KG1 (cell line): ENCODE results near the gene PPM1J.
"Not testable (repeated sequence)": the region's sequence is repeated elsewhere in the genome, so short reads cannot be mapped to it uniquely, and the experiment has no call there.

ENCODE experiments used
- DNase-seq: peaks from one replicate; lab custom pipeline; 2025; lab: John Stamatoyannopoulos, UW

PPM1J gene

DNA sequence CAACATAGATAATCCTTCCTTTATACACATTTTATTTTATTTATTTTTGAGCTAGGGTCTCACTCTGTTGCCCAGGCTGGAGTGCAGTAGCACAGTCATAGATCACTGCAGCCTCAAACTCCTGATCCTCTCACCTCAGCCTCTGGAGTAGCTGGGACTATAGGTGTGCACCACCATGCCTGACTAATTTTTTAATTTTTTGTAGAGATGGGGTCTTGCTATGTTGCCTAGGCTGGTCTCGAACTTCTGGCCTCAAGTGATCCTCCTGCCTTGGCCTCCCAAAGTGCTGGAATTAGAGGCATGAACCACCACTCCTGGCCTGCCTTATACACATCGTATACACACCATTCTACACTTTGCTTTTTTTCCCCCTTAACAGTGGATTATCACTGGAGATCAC, 6.2 kb upstream of the PPM1J start:
- not testable (repeated sequence) for DNase-seq

DNA sequence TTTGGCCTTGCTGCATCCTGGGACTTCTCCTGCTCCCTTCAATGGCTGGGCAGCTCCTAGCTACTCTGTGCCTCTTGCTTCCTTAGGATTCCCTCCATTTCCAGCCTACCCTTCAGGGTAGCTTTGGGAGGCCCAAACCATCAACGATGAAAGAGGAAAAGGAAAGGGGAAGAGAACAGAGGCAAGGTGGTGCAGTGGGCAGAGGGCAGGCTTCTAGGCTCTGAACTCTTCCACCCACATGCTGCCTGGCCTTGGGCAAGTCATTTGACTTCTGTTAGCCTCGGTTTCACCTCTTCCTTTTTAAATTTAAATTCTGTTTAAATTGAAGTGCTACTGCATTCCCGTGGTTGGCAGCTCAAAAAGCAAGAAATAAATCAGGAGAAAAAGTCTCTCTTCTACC, 5.7 kb upstream of the PPM1J start:
- no peak for DNase-seq

DNA sequence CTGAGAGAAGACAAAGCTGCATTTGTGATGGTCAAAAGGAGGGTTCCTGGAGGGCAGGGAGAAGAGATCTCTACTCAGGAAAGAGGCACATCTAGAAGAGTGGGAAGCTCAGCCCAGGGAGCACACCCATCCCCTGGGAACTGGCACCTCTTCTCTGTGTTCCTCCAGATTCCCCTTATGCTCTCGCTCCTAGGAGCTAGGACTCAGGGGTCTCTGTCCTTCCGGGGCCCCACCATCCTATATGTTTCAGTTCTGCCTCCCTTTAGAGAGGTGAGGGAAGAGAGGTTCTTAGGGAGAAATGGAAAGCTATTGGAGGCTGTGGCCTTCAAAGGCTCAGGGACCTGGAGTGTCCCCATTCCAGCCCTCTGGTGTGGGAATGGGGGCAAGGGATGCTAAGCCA, 4.6 kb upstream of the PPM1J start:
- no peak for DNase-seq

DNA sequence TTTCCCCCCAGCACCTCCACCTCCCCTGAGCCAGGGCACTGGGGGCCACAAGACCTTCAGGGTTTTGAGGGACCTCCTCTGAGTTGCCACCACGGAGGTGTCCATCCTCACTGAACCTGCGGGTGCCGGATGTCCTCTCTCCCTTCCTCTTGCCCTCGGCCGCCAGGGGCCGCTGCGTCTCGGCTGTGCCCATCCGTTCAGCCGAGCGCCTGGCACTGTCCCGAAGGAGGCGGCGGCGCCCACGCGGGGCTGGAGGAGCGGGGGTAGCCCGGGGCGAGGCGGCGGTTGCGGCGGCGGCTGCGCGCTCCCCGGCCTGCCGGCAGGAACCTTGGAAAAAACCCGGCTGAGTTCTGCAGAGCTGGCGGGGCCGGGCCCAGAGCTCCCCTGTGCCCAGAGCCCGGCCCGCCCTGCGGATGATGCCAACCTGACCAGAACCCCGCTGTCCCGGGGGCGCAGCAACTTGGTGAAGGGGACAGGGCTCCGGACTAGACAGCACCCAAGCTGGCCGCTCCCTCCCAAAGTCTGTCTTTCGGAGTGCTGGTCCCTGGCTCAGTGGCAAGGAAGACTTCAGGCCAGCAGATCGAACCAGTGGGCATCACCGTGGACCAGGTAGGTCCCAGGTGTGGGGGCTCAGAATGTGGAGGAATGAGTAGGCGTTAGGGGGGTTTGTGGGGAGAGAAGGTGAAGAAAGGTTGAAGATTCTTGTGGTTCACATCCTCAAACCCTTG, 3.7 kb upstream of the PPM1J start:
- DNase-seq: no peak

DNA sequence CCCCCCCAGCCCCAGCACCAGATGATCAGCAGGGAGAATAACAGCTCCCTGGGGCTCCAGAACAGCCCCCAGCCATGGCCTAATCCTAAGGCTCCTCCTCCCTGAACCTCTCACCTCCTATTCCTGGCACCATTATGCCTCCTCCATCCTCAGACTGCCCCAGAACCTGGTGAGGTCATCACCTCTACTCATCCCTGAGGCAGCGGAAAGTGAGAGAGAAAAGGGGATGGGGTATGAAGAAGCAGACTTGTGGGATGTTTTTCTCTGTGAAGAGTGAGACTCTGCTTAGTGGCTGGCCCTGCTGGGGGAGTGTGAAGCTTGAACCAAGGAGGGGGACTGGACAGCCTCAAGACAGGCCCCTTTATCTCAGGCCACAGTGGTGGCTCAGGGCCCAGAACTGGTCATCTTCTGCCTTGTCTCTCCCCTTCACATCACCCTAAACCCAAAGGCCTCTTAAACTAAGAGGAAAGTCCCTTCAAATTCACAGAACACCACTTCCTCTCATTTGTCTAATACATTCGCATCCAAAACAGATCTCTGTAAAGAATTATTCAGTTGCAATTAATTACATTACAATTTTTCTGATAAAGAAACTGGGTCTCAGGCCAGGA, 2.2 kb upstream of the PPM1J start:
- no peak for DNase-seq

DNA sequence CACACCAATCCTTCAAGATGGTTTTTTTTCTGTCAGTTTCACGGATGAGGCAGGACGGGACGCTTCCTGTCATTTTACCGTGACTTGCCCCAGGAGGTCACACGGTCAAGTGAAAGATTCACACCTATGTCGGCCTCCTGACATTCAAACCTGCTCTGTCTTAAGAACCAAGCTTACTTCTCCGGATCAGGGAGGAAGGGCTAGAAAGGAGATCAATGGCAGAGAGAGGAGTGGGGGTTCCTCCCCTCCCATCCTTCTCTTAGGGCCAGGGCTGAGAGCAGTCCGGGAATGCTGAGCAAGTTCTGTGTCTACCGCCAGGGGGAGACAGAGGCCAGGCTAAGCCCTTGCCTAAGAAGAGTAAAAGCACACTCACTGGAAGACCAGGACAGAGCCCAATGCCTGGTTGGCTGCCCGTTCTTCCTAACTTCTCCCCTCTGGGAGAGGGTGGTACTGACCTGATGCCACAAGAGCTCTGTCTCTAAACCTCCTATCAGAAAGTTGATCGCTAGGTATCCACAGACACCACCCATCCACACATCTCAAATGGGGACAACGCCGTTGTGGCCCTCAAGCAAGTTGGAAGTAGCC, 1.1 kb upstream of the PPM1J start:
- DNase-seq: peak; percentile 42

DNA sequence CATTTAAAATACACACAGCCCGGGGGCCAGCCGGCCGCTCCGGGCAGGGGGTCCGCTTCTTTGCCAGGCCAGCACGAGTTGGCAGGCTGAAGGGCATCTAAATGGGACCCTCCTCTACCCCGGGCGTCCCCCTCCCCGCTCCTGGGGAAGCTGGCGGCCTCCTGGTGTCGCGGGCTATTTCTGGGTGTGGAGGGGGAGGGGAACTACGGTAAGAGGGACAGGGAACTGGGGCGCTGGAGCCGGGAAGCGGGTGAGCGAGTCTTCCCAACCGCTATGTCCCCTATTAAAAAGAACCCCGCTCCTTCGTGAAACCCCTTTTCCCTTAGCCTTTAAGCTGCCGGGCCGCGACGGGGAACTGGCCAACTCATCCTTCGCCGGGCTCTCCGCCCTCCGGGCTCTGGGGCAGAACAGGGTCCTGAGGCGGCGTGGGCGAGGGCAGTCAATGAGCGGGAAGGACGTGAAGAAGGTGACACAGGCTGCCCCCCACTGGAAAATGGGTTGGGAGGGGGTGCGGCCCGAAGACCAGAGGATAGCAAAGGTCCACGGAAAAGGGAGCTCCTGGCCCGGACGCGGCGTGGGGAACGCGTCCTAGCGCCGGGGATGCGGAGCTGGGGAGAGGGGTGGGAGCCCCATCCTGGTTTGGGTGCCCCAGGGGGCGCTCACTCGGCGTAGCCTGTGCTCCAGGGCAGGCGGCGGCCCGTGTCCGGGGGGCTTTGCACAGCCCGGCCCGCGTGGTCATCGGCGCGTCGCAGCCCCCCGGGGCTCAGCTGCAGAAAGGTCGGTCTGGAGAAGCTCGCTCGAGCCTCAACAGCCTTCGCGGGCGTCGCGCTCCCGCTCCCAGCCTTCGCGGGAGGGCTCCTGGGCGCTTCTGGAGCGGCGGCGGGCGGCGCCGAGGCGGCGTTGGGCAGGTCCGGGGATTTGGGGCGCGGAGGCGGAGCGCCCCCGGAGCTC, 544 bp downstream of the PPM1J start:
- no peak for DNase-seq

DNA sequence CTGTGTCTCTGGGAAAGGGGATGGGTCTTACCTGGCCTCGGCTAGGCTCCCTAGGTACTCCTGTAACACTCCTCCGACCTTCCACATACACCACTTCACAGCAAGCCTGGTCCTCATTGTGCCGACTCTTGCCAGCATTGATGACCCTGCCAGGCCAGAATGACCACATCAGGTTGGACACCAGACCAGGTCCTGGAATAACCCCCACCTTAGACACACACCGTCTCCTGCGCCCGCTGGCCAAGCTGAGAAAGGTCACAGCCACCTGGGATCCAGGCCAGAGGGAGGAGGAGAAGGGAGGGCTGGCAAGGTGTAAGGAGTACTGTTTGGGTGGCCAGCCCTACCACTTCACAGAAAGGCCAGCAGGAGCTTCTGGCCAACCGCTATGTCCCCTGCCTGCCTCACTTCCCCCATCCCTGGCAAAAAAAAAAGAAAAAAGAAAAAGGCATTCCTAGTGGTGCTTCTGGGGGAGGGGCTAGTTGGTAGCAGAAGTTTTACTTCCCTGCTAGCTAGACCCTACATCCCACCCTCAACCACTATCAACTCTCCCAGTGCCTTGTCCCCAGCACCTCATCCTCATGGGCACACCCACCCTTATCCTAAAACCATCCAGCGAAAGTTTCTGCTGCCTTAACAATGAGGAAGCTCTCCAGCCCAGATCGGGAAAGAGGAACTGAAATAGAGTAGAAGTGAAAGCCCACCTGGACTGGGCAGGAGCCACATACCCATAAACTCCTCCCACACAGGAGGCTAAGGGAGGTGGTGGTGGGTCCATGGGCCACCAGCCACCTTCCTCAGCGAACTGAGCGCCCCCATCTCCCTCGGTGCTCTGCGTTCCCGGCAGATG, 1.4 kb downstream of the PPM1J start:
- no peak for DNase-seq

DNA sequence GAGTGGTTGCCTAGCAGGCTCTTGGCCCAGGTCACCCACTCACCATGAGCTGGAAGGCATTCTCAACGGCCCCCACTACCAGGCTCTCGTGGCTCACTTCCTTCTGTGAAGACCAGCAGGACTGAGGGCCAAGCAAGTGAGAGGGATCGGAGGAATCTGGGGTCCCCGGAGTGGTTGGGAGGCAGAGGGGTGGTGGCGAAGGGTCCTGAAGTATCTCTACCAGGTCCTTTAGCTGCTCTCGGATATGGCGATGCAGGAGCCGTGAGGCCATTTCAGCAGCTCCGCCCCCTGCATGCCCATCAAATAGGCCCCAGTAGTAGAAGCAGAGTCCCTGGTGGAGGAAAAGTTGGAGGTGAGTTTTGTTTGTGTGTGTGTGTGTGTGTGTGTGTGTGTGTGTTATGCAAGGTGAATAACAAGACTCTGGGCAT, 2.4 kb downstream of the PPM1J start:
- no peak for DNase-seq

DNA sequence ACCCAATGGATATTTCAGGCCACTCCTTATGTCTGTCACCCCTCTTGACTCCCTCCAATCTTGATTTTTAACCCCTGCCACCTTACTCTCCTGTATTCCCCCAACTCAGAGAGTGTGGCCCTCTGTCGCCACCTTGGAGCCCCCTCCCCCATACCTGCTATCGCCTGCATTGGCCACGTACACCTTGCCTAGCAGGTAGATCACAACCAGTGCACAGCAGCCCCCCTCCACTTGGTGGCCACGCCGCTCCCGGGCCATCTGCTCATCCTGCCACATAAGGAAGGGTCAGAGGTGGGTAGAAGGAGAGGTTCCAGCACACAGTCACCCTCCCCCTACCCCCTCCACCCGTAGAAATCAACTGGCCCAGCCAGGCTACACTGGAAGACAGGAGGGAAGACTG, 2.9 kb downstream of the PPM1J start:
- DNase-seq: no peak

DNA sequence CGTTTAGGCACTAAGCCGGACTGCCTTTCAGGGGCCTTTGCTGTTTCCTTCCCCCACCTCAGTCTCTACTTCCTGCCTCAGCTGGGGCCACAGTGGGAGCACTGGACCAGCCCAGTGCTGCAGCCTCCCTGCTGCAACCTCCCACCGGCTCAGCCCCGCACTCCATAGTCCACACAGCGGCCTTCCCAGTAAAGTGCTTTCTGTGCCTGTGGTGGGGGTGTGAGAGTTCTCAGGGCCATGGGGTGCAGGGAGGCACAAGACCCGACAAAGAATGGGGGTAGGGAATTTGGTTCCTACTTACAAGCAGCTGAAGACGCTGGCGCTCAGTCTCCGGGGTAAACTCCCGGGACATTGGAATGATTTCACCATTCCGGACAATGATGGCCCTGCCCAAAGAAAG, 3.5 kb downstream of the PPM1J start:
- DNase-seq: no peak

DNA sequence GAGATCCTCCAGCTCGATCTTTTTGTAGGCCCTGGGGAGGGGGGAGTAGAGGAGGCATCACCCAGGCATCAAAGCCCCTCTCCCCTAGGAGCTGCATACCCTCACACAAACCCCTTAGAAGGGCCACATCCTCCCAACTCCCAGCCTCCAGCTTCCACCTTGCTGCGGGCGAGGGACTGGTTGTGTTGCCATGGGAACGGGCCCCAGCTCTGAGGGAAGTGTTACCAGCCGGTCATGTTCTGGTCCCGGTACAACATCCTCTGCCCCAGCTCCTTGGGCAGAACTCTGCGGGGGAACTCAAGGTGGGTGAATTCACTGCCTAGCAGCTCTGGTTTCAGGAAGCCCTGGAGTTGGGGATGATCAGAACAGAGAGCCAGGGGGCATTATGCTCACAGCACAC, 4.1 kb downstream of the PPM1J start:
- DNase-seq: no peak

DNA sequence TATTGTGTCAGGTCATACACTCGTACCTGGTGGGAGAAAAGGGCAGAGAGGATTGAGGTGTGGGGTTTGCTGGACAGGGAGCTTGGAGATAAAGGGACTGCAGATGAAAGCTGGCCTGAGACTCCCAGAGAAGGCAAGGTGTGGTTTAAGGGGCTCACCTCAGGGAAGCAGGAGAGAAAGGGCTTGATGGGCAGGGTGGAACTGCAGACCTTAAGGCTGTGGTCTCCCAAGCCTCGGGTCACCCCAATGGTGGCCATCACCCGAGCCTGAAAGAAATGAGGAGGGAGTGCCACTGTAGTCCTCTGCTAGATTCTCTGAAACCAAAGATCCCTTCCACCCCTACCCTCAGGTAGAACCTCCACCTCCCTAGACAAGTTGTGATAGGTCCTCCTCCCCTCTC, 4.5 kb downstream of the PPM1J start:
- no peak for DNase-seq

DNA sequence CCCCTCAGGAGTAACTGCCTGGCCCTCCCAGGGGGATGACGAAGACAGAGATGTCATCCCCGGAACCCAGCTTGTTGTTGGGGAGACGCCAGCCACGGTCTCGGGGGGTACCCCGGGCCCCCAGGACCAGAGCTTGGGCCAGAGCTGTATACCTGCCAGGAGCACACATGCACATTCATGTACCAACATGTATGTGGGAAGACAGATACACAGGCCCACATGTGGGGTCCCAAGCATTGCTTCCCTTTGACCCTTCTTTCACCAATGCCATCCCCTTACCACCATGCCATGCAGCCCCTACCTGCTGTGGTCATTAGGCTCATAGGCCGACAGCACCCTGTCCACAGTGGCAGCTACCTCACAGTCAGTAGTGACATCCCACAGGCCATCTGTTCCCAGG, 5.0 kb downstream of the PPM1J start:
- no peak for DNase-seq

DNA sequence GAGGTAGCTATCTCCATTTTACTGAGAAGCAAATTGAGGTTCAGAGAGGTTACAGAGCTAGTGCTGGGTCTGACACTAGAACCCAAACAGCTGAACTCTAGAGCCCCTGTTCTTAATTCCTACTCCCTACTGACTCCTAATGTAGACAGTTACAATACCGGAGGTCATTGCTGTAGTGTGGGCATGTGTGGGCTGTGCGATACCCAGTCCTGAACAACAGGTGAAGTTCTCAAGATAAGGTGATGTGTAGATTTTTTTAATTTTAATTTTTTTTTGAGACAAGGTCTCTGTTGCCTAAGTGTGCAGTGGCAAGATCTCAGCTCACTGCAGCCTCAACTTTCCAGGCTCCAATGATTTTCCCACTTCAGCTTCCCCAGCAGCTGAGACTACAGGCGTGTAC, 6.6 kb downstream of the PPM1J start:
- no peak for DNase-seq

DNA sequence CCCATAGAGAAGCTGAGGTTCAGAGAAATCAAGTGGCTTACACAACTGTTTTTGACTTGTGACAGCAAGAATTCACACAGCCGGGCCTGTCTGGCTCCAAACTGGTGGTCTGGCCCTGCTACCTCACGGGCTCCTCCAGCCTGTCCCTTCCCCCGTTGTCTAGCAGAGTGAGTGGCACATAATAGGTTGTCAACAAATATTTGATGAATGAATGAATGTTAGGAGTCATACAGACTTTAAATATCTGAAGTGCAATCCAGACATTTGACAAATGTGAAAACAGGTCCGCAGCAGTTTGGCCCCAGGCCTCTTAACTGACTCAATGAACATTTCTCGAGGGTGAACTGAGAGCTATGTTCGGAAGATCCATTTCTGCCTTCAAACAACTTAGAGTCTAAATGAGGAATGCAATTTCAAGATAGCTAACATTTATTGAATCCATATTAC, 7.1 kb downstream of the PPM1J start:
- no peak for DNase-seq

DNA sequence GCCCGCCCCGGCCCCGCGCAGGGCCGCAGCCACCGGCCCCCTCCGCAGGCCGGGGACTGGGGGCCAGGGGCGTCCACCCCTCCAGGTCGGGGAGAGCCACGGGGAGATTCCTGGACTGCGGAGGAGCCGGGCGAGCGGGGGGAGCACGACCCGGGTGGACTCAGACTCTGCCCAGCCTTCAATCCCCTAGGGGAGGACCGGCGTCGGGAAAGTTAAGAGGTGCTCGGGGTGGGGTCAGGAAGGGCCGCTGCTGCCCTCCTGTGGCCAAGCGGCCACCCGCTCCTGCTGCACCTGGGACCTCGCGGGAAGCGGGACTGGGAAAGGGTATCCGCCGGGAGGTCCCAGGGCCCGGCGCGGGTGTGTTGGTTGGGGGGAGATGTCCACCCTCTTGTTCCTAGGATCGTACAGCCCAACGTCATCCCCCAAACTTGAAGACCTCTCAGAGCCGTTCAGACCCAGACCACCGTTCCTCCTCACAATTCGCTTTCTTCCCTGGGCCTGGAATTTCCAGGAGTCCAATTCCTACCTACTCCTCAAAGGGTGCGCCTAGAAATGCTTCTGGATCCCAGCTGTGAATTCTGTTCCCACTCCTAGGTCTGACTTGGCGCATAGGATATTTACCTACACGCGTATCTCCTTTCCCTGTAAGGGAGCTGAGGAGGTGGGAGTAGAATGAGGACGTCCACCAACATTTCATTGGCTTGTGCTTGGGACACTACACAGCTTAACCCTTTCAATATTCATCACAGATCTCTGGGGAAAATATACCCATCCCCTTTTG, 7.7 kb downstream of the PPM1J start:
- DNase-seq: no peak

DNA sequence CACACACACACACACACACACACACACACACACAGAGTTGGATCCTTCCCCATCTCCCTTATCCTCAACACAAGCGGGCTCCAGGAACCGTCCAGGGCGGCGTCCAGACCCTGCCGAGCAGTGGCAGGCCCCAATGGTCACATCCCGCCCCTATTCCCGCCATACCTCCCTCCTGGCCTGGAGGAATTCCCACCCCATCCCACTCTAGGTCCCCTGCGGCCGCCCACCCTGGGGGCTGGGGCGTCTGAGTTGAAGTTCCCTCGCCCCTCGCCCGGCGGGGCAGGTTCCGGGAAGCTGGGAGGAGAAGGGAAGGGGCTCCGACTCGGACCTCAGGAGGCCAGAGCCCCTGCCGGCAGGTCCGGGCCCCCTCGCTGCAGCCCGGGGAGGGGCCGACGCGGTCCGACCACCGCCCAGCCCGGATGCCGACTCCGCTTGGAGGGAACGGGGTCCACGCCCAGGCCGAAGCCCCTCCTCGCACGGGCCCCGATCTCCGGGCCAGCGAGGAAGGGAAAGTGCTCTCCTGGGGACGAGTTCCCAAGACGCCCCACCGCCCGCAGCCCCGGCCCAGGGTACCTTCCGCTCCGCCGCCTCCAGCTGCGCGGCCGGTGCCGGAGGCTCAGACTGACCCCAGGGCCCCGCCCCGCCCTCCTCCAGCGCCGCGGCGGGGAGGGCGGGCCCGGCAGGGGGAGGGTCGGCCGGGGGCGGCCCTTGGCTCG, 8.5 kb downstream of the PPM1J start, which contains the start of gene RHOC:
TSS of gene RHOC (minus strand) at position 623 of the 716 bp plus-strand sequence. CDS start 3,328 bp downstream, outside the sequence.
- no peak for DNase-seq

DNA sequence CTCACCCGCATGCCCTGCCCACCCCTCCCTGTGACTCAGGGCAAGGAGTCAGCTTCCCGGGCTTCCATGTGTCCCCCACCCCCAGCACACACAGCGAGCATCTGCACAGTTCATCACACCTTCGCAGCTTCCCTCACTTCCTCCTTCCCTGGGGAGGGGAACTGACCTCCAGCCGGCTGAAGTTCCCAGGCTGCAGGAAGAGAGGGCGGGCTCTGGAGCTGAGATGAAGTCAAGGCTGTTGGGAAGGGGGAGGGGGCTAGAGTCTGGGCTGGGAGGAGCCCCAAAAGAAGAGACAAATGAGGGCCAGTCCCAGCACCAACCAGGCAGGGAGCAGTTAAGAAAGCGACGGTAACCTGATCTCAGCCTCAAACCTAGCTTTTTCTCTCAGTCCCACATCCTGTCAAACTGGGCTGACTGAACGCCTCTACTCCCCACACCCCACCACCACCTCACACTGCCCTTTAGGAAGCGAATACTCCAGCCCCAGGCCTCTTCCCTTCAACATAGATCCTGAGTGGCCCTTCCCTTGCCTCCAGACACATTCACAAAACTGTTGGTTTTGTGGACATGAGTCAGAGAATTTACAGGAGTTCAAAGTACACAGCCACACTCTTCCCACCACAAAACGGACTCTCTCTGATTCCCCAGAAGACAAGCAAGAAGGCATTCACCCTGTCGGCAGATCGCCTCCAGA, 10.1 kb downstream of the PPM1J start:
- DNase-seq: peak; percentile 36
